Neuronal stem cell (in vitro differentiated cells): ENCODE data around the gene TRPC3.
A peak's percentile ranks its signal among the peaks of the same experiment; 100 is the strongest.
"Not testable (repeated sequence)": the region's sequence is repeated elsewhere in the genome, so short reads cannot be mapped to it uniquely, and the experiment has no call there.

ENCODE experiments used
- DNase-seq: peaks from one replicate; pipeline ENCODE4 v3.0.0-alpha.2; 2013; ENCODE audit warnings: low spot score
- H2AFZ ChIP-seq: one replicate; pipeline ENCODE4 v1.6.1; 2013; ENCODE audit warnings: mild to moderate bottlenecking, low read length, inconsistent platforms
- H2AK5ac ChIP-seq: 2 replicates; pipeline ENCODE4 v1.6.1; 2013; ENCODE audit warnings: low read depth, mild to moderate bottlenecking, inconsistent platforms, low read length, moderate library complexity, mixed read lengths
- H2BK120ac ChIP-seq: 2 replicates; pipeline ENCODE4 v1.6.1; 2013; ENCODE audit warnings: low read depth, mild to moderate bottlenecking, inconsistent platforms, low read length, moderate library complexity, mixed read lengths
- H2BK12ac ChIP-seq: one replicate; pipeline ENCODE4 v1.6.1; 2013; ENCODE audit warnings: low read length, inconsistent platforms
- H2BK15ac ChIP-seq: 2 replicates; pipeline ENCODE4 v1.6.1; 2013; ENCODE audit warnings: mild to moderate bottlenecking, low read length, inconsistent platforms, mixed read lengths
- H2BK5ac ChIP-seq: one replicate; pipeline ENCODE4 v1.6.1; 2013; ENCODE audit warnings: inconsistent platforms, mild to moderate bottlenecking, low read length, moderate library complexity
- H3K14ac ChIP-seq: one replicate; pipeline ENCODE4 v1.6.1; 2013; ENCODE audit warnings: low read length, inconsistent platforms
- H3K18ac ChIP-seq: 2 replicates; pipeline ENCODE4 v1.6.1; 2013; ENCODE audit warnings: low read length, inconsistent platforms
- H3K23ac ChIP-seq: 2 replicates; pipeline ENCODE4 v1.6.1; 2013; ENCODE audit warnings: low read depth, mild to moderate bottlenecking, mixed read lengths, low read length, inconsistent platforms; ENCODE audit not compliant: poor library complexity
- H3K27ac ChIP-seq: replicated peaks from 3 replicates; pipeline ENCODE4 v1.5.1; 2013; ENCODE audit warnings: low read length, inconsistent platforms
- H3K27me3 ChIP-seq, 3 experiments: 2 replicates each; pipeline ENCODE4 v1.6.1; 2013; ENCODE audit warnings: low read length in 3 of 3, mild to moderate bottlenecking in 2 of 3, inconsistent platforms in 1 of 3, low read depth in 1 of 3, mixed read lengths in 1 of 3, moderate library complexity in 1 of 3; ENCODE audit not compliant: control insufficient read depth in 3 of 3, insufficient read depth in 3 of 3
- H3K36me3 ChIP-seq, 2 donors: replicated peaks in 1 of 2; 2 replicates each; pipeline ENCODE4 v1.6.1; 2013; ENCODE audit warnings: low read length in 2 of 2; ENCODE audit not compliant: control insufficient read depth in 2 of 2, insufficient read depth in 2 of 2
- H3K4ac ChIP-seq: 2 replicates; pipeline ENCODE4 v1.6.1; 2013; ENCODE audit warnings: inconsistent platforms, mild to moderate bottlenecking, low read length, moderate library complexity
- H3K4me1 ChIP-seq, 2 donors: 1 replicate in 1 of 2; 2 replicates in 1 of 2; pipeline ENCODE4 v1.6.1; 2013; ENCODE audit warnings: low read length in 2 of 2, low read depth in 1 of 2; ENCODE audit not compliant: control insufficient read depth in 2 of 2, insufficient read depth in 1 of 2
- H3K4me2 ChIP-seq: one replicate; pipeline ENCODE4 v1.6.1; 2013; ENCODE audit warnings: mild to moderate bottlenecking, low read length, inconsistent platforms; ENCODE audit not compliant: insufficient read depth, poor library complexity, severe bottlenecking
- H3K4me3 ChIP-seq, 2 donors: 2 replicates each; pipeline ENCODE4 v1.5.1; 2013; ENCODE audit warnings: low read length in 2 of 2, mild to moderate bottlenecking in 2 of 2, inconsistent platforms in 1 of 2, moderate library complexity in 1 of 2
- H3K79me1 ChIP-seq: one replicate; pipeline ENCODE4 v1.6.1; 2013; ENCODE audit warnings: low read depth, mild to moderate bottlenecking, inconsistent platforms, low read length, moderate library complexity
- H3K9ac ChIP-seq: one replicate; pipeline ENCODE4 v1.6.1; 2013; ENCODE audit warnings: mild to moderate bottlenecking, low read depth, low read length, inconsistent platforms; ENCODE audit not compliant: poor library complexity
- H3K9me3 ChIP-seq, 2 donors: replicated peaks in 1 of 2; 2 replicates each; pipeline versions ENCODE3 to v1.6.1; 2013; ENCODE audit warnings: low read length in 2 of 2, mild to moderate bottlenecking in 2 of 2, inconsistent platforms in 1 of 2, low read depth in 1 of 2, mixed read lengths in 1 of 2, moderate library complexity in 1 of 2; ENCODE audit not compliant: control insufficient read depth in 2 of 2, insufficient read depth in 1 of 2
- H4K8ac ChIP-seq: one replicate; pipeline ENCODE4 v1.6.1; 2013; ENCODE audit warnings: low read depth, mild to moderate bottlenecking, inconsistent platforms, low read length, moderate library complexity
- H4K91ac ChIP-seq: one replicate; pipeline ENCODE4 v1.6.1; 2013; ENCODE audit warnings: low read length, low read depth, mild to moderate bottlenecking, inconsistent platforms; ENCODE audit not compliant: poor library complexity
- WGBS, 2 donors: extraction: QIAGEN DNeasy Blood & Tissue Kit; methylation state at CpG; one replicate each; pipeline ENCODE4 v1.1.7; 2013; ENCODE audit warnings: missing lambda C conversion rate in 2 of 2, mixed read lengths in 1 of 2; ENCODE audit not compliant: insufficient read length in 2 of 2, insufficient replicate concordance in 1 of 2; ENCODE audit errors: extremely low coverage in 2 of 2; 5-methylcytosine and 5-hydroxymethylcytosine counted together

The TRPC3 gene

DNA sequence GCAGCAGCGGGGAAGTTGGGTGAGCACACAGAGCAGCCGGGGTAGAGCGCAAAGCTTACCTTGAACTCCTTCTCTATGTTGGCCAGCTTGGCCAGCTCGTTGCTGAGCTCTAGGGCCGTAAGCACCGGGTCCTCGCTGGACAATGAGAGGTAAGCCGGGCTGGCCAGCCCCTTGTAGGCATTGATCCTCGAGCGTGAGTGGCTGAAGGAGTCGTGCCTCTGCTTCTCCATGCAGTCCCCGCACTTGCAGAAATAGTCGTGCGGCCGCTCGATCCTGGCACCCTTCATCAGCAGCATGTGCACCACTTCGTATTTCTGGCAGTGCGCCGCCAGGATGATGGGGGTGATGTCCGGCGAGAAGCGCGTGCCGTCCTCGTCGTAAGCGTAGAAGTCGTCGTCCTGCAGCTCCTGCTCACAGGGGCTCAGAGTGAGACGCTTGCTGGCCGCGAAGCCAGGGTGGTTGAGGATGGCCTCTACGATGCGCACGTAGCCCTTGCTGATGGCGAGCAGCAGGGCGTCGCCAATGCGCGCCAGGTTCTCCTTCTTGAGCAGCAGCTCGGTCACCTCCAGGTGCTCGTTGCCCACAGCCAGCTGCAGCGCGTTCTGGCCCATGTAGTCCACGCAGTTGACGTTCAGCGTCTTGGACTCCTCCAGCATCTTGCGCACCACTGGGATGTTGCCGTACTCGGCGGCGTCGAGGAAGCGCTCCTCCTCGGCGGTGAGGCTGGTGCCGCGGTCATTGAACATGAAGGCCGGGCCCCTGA lies 19.5 kb downstream of the TRPC3 start:
- Histone ChIP-seq H4K91ac (no peak overlapping the region), H3K27me3 (no peaks in the 10 kb centered on the region), H3K23ac (peak overlapping the region; percentile 4), H3K4me2 (no peak overlapping the region), H3K4me1 (no peaks in the 10 kb centered on the region), H3K4ac (no peak overlapping the region), H3K14ac (no peak overlapping the region), H3K36me3 (no peaks in the 10 kb centered on the region), H3K27ac (no peak overlapping the region), H2BK15ac (no peak overlapping the region), H3K9ac (no peak overlapping the region), H3K79me1 (no peaks in the 10 kb centered on the region), H2BK12ac (no peak overlapping the region), H3K18ac (no peak overlapping the region), H4K8ac (peak overlapping the region; percentile 32), H2AFZ (no peak overlapping the region), H3K4me3 (no peak overlapping the region), H2AK5ac (no peak overlapping the region), H2BK120ac (no peak overlapping the region), H3K9me3 (peaks cover 0 to 2% of the 10 kb centered on the region in 2 donors), H2BK5ac (peak overlapping the region; percentile 16)
- DNase-seq: no peak
- WGBS, 2 donors: no CpG with 5 or more reads among the region's 59 CpGs

DNA sequence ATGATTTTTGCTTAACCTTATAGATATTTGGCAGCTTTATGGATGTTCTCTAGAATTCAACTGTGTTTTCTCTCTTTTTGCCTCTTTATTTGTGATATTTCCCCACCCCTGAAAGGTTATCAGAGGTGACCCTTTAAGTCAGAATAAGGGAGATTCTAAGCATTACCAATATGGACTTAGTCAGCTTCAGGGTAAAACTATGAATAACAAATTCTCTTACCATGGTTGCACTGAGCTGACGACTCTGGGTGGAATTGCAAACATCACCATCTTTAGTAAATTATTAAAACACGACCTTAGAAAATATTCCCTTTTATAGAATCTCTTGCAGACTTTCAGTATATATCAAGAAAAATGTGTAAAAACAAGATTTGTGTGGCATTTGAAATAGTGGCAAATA lies 21.6 kb downstream of the TRPC3 start:
- Histone ChIP-seq H3K9ac (no peak overlapping the region), H3K27ac (no peak overlapping the region), H3K79me1 (no peaks in the 10 kb centered on the region), H3K14ac (no peak overlapping the region), H3K4me2 (no peak overlapping the region), H4K8ac (no peak overlapping the region), H2BK120ac (no peak overlapping the region), H2BK12ac (no peak overlapping the region), H4K91ac (no peak overlapping the region), H2BK5ac (no peak overlapping the region), H3K18ac (no peak overlapping the region), H3K4me3 (no peak overlapping the region), H3K4ac (no peak overlapping the region), H3K27me3 (no peaks in the 10 kb centered on the region), H3K9me3 (peaks cover 0 to 2% of the 10 kb centered on the region in 2 donors), H3K36me3 (no peaks in the 10 kb centered on the region), H3K4me1 (no peaks in the 10 kb centered on the region), H2AFZ (no peak overlapping the region), H2AK5ac (no peak overlapping the region), H3K23ac (no peak overlapping the region), H2BK15ac (no peak overlapping the region)
- no peak for DNase-seq
- no CpG with 5 or more reads among the region's 2 CpGs for WGBS, 2 donors

DNA sequence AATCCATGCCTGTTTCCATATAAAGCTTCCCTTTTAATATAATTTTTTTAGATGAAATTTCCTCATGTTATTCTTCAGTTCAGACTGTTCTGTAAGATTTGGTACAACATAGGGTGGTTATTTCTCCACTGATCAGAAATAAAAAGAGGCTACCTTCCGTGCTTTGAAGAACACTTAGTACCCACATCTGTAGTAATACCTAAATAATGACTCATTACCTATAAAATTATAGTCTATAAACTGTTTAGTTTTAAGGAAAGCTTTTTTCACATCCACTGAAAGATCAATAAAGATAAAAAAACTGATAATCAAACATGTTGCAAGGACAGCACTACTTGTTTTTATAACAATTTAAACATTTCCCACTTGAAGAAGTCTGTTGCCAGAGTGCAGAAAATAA lies 23.9 kb downstream of the TRPC3 start:
- Histone ChIP-seq H2AFZ (no peak overlapping the region), H3K18ac (no peak overlapping the region), H3K23ac (no peak overlapping the region), H3K4me2 (no peak overlapping the region), H3K4ac (no peak overlapping the region), H3K36me3 (no peaks in the 10 kb centered on the region), H2BK5ac (no peak overlapping the region), H3K14ac (no peak overlapping the region), H2BK12ac (no peak overlapping the region), H3K79me1 (no peaks in the 10 kb centered on the region), H4K8ac (no peak overlapping the region), H3K27ac (no peak overlapping the region), H3K9ac (no peak overlapping the region), H3K27me3 (no peaks in the 10 kb centered on the region), H3K9me3 (peaks cover 0 to 2% of the 10 kb centered on the region in 2 donors), H4K91ac (no peak overlapping the region), H2BK120ac (no peak overlapping the region), H2BK15ac (no peak overlapping the region), H2AK5ac (no peak overlapping the region), H3K4me3 (no peak overlapping the region), H3K4me1 (no peaks in the 10 kb centered on the region)
- no CpG with 5 or more reads among the region's 1 CpG for WGBS, 2 donors
- no peak for DNase-seq

DNA sequence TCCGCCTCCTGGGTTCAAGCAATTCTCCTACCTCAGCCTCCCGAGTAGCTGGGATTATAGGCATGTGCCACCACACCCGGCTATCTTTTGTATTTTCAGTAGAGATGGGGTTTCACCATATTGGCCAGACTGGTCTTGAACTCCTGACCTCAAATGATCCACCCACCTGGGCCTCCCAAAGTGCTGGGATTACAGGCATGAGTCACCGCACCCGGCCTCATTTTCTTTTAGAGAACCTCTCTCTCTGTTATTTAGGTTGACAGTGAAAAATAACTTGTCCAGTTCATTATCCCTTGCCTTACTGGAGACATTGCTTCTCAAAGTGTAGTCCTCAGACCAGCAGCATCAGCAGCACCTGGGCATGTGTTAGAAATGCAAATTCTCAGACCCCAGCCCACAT lies 25.4 kb downstream of the TRPC3 start:
- not testable (repeated sequence) for H3K4me2 ChIP-seq, H3K27me3 ChIP-seq, H3K9me3 ChIP-seq, H2BK120ac ChIP-seq, H3K23ac ChIP-seq, H3K4me3 ChIP-seq, H2AK5ac ChIP-seq, H2BK5ac ChIP-seq, H3K14ac ChIP-seq, H3K27ac ChIP-seq, H2BK12ac ChIP-seq, H3K79me1 ChIP-seq, H3K9ac ChIP-seq, H2BK15ac ChIP-seq, H3K4ac ChIP-seq, H4K8ac ChIP-seq, H4K91ac ChIP-seq, H2AFZ ChIP-seq, H3K36me3 ChIP-seq, H3K4me1 ChIP-seq, DNase-seq, H3K18ac ChIP-seq
- no CpG with 5 or more reads among the region's 5 CpGs for WGBS, 2 donors
